Tibial nerve (tissue), 4 donors: ENCODE measurements around the gene TGDS. TPM values are rescaled to one million over a fixed set of nuclear protein-coding genes. Genes with fewer than 3 reads are reported as not detected.

ENCODE experiments used
- DNase-seq, 2 donors: peaks; one replicate each; pipeline ENCODE4 v3.0.0-alpha.2; 2019; ENCODE audit warnings: low spot score in 2 of 2
- H3K27ac ChIP-seq, 4 donors: fragments of 200-600 bp; sonication (generic) in 3 of 4; one replicate each; pipeline ENCODE4 v1.5.1; 2017 to 2019; ENCODE audit warnings: mild to moderate bottlenecking in 1 of 4
- H3K27me3 ChIP-seq, 2 donors: fragments of 200-600 bp; sonication (generic) in 1 of 2; one replicate each; pipeline versions ENCODE4 v1.5.1 to v1.6.0; 2017 to 2019
- H3K36me3 ChIP-seq, 3 donors: fragments of 200-600 bp; sonication (generic); one replicate each; pipeline ENCODE4 v1.5.1; 2018 to 2019
- H3K4me1 ChIP-seq, 4 donors: fragments of 200-600 bp; sonication (generic) in 3 of 4; one replicate each; pipeline ENCODE4 v1.5.1; 2017 to 2019
- H3K4me3 ChIP-seq, 4 donors: fragments of 200-600 bp; sonication (generic) in 3 of 4; one replicate each; pipeline ENCODE4 v1.5.1; 2017 to 2019; ENCODE audit warnings: mild to moderate bottlenecking in 1 of 4, moderate library complexity in 1 of 4
- H3K9me3 ChIP-seq, 4 donors: fragments of 200-600 bp; sonication (generic) in 3 of 4; one replicate each; pipeline ENCODE4 v1.5.1; 2017 to 2019
- CTCF ChIP-seq, 5 experiments: fragments of 200-600 bp in 3 of 5; fragments of 450-650 bp in 2 of 5; sonication (generic) in 3 of 5; IDR thresholded peaks; one replicate each; pipeline ENCODE4 v1.5.1; 2016 to 2019; ENCODE audit warnings: antibody characterized with exemption in 5 of 5, mild to moderate bottlenecking in 3 of 5, moderate library complexity in 2 of 5
- EP300 ChIP-seq, 2 donors: sonication (generic); formaldehyde crosslinking; IDR thresholded peaks; one replicate each; pipeline ENCODE4 v1.6.1; 2017; ENCODE audit warnings: antibody characterized with exemption in 2 of 2, mild to moderate bottlenecking in 1 of 2
- POLR2A ChIP-seq, 2 donors: fragments of 450-650 bp; IDR thresholded peaks; one replicate each; pipeline ENCODE4 v1.6.1; 2017; ENCODE audit warnings: antibody characterized with exemption in 2 of 2, mild to moderate bottlenecking in 2 of 2, moderate library complexity in 2 of 2
- WGBS, 2 donors: methylation state at CpG; one replicate each; pipeline ENCODE4 v1.1.5; 2018; 5-methylcytosine and 5-hydroxymethylcytosine counted together
- total RNA-seq, 4 donors: library from RNA; depleted of rRNA; stranded (reverse); fragments of >200 nt; gene quantifications; one replicate each; pipeline ENCODE4 v1.1.0, GENCODE V29; 2016

Gene TGDS
- total RNA-seq, 4 donors from 2014 or later, result 10.2 to 14.2 (median 12.3) TPM

- Histone ChIP-seq H3K4me3 (no peak overlapping the region), H3K27me3 (no peaks in the 10 kb centered on the region), H3K9me3 (peaks cover 0 to 6% (median 0%) of the 10 kb centered on the region in 4 donors), H3K36me3 (no peaks in the 10 kb centered on the region), H3K27ac (no peak overlapping the region), H3K4me1 (no peaks in the 10 kb centered on the region)
- no peak for DNase-seq
- WGBS, 2 donors, result 80 to 85% methylated on average over 2 of the region's 2 CpGs
- TF ChIP-seq CTCF (IDR thresholded peaks at IDR 0.05) (no peak), EP300 (IDR thresholded peaks at IDR 0.05) (no peak), POLR2A (IDR thresholded peaks at IDR 0.05) (no peak)
These were observed 70.2 kb downstream of the TGDS start for GRCh38 chr13:94525781-94526180.

GRCh38 chr13:94524407-94524806 lies 71.5 kb downstream of the TGDS start:
- H3K27me3 ChIP-seq, result no peaks in the 10 kb centered on the region
- H3K27ac ChIP-seq, result no peak overlapping the region
- H3K36me3 ChIP-seq, result no peaks in the 10 kb centered on the region
- TF ChIP-seq EP300 (IDR thresholded peaks at IDR 0.05) (no peak), POLR2A (IDR thresholded peaks at IDR 0.05) (no peak), CTCF (IDR thresholded peaks at IDR 0.05) (no peak)
- no peaks in the 10 kb centered on the region for H3K4me1 ChIP-seq
- no peak overlapping the region for H3K4me3 ChIP-seq
- DNase-seq, result no peak
- H3K9me3 ChIP-seq, result peaks cover 0 to 6% (median 0%) of the 10 kb centered on the region in 4 donors
- 79 to 97% methylated on average over 5 to 7 of the region's 7 CpGs for WGBS, 2 donors

Other genes starting within 250 kb of the TGDS start
- gene DCT, start 116.5 kb downstream of the TGDS start, total RNA-seq, result 1 to 10 TPM in 1 of 4 donors, under 1 TPM in 3; 0.30 to 3.9 (median 0.61) TPM
- gene GPR180, start 5.7 kb upstream of the TGDS start, total RNA-seq, result 1 to 10 TPM; 2.9 to 9.0 (median 5.2) TPM
- gene SOX21, start 116.4 kb upstream of the TGDS start, total RNA-seq, result not detected